Measurements from ENCODE around the gene LYZL2.
"Not testable (repeated sequence)": the region's sequence is repeated elsewhere in the genome, so short reads cannot be mapped to it uniquely, and the experiment has no call there.

The LYZL2 gene

GRCh38 chr10:30629653-30630052, at the start of gene LYZL2:
TSS of gene LYZL2 (minus strand) at chr10:30629753. CDS start at chr10:30626915, 2,838 bp downstream.
- DNase-seq, result no peak

GRCh38 chr10:30677616-30678015, 48.1 kb upstream of the LYZL2 start:
- DNase-seq, result not testable (repeated sequence)

GRCh38 chr10:30677146-30677545, 47.6 kb upstream of the LYZL2 start:
- DNase-seq, result not testable (repeated sequence)

GRCh38 chr10:30675791-30676718, 46.5 kb upstream of the LYZL2 start:
- no peak for DNase-seq

- no peak for DNase-seq
Observed at GRCh38 chr10:30674796-30675195, 45.2 kb upstream of the LYZL2 start.

DNA sequence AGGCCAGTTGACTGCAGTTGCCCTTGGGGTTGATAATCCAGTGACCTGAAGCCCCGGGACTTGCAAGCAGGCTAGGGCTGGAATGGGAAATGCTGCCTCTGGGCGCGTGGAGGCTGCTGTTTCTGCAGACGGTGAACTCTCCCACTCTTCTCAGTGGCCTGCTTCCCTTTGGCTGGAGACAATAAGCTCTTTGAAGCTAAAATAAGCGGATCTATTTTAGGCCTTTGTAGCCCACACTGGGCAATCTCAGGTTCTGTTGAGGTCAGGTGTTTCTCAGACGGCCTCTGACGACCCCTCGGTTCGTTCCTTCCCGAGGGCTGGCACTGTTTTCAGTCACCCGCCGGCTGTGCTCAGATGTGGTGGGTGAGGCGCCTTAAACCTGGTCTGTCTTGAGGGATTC, 43.7 kb upstream of the LYZL2 start:
- not testable (repeated sequence) for DNase-seq

DNA sequence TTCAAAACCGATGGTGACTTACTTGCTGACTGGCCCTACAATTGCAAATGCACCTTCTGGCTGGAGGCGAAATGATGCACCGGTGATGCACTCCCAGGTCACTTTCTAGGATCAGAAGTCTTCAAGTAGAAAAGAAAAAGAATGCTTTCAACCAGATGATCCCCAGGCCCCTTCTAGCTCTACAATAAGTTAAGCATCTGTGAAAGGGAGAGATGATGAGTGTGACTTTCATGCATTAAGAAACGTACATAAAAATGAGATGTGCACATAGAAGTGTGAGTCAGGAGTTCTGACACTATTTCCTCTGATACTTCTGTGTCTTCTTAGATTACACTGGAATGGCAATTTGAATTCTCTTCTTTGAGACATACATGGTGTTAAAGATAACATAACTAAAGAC, 42.8 kb upstream of the LYZL2 start:
- not testable (repeated sequence) for DNase-seq

- DNase-seq, result peak; percentile 22
Observed at GRCh38 chr10:30671026-30671616, 41.6 kb upstream of the LYZL2 start.

DNA sequence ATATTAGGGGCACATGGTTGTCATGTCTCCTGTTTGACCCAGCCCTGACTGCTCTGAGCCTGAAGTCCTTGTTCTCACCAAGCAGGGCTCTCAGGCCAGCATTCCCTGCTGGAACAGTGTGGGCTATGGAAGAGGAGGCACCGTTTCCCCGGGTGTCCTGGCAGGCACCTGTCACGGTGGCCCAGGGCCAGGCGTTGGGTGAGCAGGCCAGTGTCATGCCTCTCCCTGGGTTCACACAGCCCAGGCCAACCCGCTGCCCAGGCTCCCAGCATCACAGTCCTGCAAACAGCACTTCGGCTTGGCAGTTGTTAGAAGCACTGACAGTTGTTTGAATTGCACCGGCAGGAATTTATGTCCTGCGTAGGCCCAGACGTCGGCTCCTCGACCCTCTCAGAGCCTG, 38.4 kb upstream of the LYZL2 start:
- not testable (repeated sequence) for DNase-seq

DNA sequence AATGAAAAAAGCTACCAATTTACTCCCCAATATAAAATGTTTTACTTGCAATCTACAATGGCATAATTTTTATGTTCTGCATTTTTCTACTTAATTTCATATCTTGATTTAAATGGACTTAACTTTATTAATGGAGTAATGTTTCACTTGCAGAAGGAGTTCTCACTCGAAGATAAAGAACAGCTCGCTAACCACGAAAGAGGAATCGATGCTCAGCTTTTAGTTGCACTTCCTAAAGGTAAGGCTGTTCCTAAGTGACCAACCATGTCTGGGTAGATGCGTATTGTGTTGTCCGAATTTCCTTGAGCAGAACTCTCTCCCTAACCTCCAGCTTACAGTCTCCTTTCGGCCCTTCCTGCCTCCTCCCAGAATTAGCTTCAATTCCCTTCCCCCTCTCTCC, 33.9 kb upstream of the LYZL2 start:
- not testable (repeated sequence) for DNase-seq

- no peak for DNase-seq
Observed at GRCh38 chr10:30662814-30663213, 33.3 kb upstream of the LYZL2 start.

GRCh38 chr10:30660314-30660713, 30.8 kb upstream of the LYZL2 start:
- DNase-seq, result not testable (repeated sequence)

DNA sequence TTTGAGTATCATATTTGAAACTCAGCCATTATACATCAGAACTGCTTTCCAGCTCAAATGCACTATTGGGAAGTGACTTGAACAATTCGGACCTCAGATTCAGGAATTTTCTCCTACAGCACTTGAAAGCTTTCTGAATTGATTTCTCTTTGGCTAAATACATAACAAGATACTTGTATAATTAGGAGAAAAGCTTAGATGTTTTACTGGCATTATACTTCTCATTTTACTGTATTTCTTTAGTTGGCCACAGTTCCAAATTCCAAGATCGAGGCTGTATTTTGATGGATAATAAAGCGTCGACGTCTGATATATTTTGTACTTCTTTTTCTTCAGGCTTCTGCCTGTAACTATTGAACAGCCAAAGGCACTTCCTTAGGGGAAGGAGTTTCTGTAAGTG, 26.7 kb upstream of the LYZL2 start:
- DNase-seq, result no peak

- DNase-seq, result not testable (repeated sequence)
Observed at GRCh38 chr10:30655001-30655400, 25.4 kb upstream of the LYZL2 start.

DNA sequence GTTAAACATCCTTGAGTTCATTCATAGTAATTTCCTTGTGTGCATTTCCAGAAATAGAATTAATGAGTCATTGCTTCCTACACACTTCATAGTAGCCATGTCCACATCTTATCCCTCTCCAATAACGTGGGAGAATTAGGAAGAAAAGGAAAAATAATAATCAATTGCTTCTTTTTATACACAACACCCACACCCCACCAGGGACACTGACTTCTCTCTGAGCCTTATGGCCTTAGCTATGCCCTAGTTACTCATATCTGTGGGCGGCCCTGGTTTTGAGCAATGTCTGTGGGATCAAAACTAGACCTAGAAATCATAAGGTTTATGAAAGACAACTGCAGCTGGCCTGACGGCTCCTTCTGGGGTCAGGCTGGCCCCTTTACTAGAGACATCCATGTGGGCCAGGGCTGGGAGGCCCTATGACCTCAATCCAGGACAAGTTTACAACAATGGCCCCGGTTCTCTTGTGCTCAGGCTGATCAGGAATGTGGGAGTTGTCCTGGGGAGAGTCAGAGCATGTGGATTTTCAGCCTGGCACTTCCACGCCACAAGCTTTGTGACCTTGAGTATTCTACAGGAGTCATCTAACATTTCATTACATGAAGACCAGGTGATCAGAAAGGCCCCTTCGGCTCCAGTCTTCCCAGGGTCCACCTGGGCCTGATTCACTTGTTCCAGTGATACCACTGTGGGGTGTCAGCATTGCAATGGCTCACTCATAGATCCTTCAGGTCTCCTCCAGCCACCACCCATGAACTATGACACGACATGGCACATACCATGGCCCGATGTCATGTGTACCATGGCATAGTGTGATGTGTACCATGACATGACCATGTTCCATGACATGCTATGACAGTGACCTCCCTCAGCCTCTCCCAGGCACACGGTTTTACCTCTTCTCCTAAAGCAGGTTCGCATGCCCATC, 22.2 kb upstream of the LYZL2 start:
- DNase-seq, result not testable (repeated sequence)

- DNase-seq, result no peak
Observed at GRCh38 chr10:30647089-30647488, 17.5 kb upstream of the LYZL2 start.

- DNase-seq, result no peak
Observed at GRCh38 chr10:30645340-30645827, 15.8 kb upstream of the LYZL2 start.

DNA sequence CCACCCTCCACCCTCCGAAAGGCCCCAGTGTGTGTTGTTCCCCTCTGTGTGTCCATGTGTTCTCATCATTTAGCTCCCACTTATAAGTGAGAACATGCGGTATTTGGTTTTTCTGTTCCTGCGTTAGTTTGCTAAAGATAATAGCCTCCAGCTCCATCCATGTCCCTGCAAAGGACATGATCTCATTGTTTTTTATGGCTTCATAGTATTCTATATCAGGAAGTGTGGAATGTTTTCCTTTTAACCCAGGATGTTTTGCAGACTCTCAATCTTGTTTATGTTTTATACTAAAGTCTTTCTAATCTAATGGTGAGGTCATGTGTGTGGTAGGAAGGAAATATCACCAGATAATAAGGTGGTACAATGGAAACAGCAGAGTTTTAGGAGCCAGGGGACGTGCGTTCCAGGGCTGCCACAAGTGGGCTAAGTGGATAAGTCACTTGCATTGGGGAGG, 14.9 kb upstream of the LYZL2 start:
- DNase-seq, result not testable (repeated sequence)

- not testable (repeated sequence) for DNase-seq
Observed at GRCh38 chr10:30643557-30644199, 14.1 kb upstream of the LYZL2 start.

GRCh38 chr10:30642856-30643255, 13.3 kb upstream of the LYZL2 start:
- not testable (repeated sequence) for DNase-seq

- no peak for DNase-seq
Observed at GRCh38 chr10:30639946-30640786, 10.6 kb upstream of the LYZL2 start.

Data from activated CD8-positive, alpha-beta memory T cell treated with anti-CD3 and anti-CD28 coated beads, Interleukin-2, amount 50 U/mL, for 4 hours (primary cell).